ENCODE data around the gene CARD8. TPM values are rescaled to one million over a fixed set of nuclear protein-coding genes. Genes with fewer than 3 reads are reported as not detected.

Gene CARD8
- total RNA-seq, 2 experiments from 2014 or later, result 71.1 to 73.1 TPM

GRCh38 chr19:48169578-48169938 lies 86.2 kb downstream of the CARD8 start:
- Mint-ChIP-seq H3K27me3 (no peaks in the 10 kb centered on the region), H3K36me3 (ENCODE audit: low read depth) (peaks cover 45% of the 10 kb centered on the region), H3K9me3 (no peaks in the 10 kb centered on the region), H3K4me3 (peak overlapping the region; percentile 97), H3K4me1 (ENCODE audit: low read depth) (peaks cover 35% of the 10 kb centered on the region), H3K27ac (peak overlapping the region; percentile 98)
- ChIA-PET POLR2A (interaction anchor here (0.7 to 4.2 kb wide), 7 partner anchors 34 to 164 kb away, joined by 3 to 28 read pairs (median 4); partner anchors contain the start of gene CARD8), CTCF (interaction anchor here (0.6 to 3.2 kb wide), 2 partner anchors 86 to 90 kb away, joined by 3 to 11 read pairs; partner anchors contain the start of gene CARD8)
- peak; percentile 60 for ATAC-seq (ENCODE audit: poor library complexity)
- Histone ChIP-seq H3K27ac (ENCODE audit: low read depth in 1 of 2, low read length in 2 of 2) (peak overlapping the region; percentile 79 to 92), H3K9me3 (ENCODE audit: control insufficient read depth in 1 of 2, insufficient read depth in 1 of 2, low read length in 2 of 2) (no peaks in the 10 kb centered on the region), H3K36me3 (ENCODE audit: insufficient read depth, low read length) (peaks cover 15% of the 10 kb centered on the region), H3K27me3 (ENCODE audit: control insufficient read depth in 1 of 2, insufficient read depth in 2 of 2, low read length in 2 of 2) (no peaks in the 10 kb centered on the region), H3K4me1 (ENCODE audit: insufficient read depth, low read length) (peaks cover 16% of the 10 kb centered on the region), H3K4me3 (ENCODE audit: low read length) (peak overlapping the region; percentile 88)
- intact Hi-C loops (cut with DNase I, micrococcal nuclease), result loop anchor here in 1 of 2 experiments (2.0 to 5.0 kb wide), 2 partner anchors 33 to 91 kb away; no protein-coding TSS in a partner anchor
- DNase-seq, result peak; percentile 89 to 96 (median 94)
- TF ChIP-seq, protein P1, sequence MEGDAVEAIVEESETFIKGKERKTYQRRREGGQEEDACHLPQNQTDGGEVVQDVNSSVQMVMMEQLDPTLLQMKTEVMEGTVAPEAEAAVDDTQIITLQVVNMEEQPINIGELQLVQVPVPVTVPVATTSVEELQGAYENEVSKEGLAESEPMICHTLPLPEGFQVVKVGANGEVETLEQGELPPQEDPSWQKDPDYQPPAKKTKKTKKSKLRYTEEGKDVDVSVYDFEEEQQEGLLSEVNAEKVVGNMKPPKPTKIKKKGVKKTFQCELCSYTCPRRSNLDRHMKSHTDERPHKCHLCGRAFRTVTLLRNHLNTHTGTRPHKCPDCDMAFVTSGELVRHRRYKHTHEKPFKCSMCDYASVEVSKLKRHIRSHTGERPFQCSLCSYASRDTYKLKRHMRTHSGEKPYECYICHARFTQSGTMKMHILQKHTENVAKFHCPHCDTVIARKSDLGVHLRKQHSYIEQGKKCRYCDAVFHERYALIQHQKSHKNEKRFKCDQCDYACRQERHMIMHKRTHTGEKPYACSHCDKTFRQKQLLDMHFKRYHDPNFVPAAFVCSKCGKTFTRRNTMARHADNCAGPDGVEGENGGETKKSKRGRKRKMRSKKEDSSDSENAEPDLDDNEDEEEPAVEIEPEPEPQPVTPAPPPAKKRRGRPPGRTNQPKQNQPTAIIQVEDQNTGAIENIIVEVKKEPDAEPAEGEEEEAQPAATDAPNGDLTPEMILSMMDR (IDR thresholded peaks at IDR 0.05), result no peak

- no peaks in the 10 kb centered on the region for H3K9me3 ChIP-seq (ENCODE audit: control insufficient read depth in 1 of 2, insufficient read depth in 1 of 2, low read length in 2 of 2)
- peaks cover 16% of the 10 kb centered on the region for H3K4me1 ChIP-seq (ENCODE audit: insufficient read depth, low read length)
- intact Hi-C loops (cut with DNase I, micrococcal nuclease), result loop anchor here in 1 of 2 experiments (2.0 to 5.0 kb wide), 2 partner anchors 34 to 92 kb away; no protein-coding TSS in a partner anchor
- peak overlapping the region; percentile 52 to 68 for H3K27ac ChIP-seq (ENCODE audit: low read depth in 1 of 2, low read length in 2 of 2)
- peaks cover 16% of the 10 kb centered on the region for H3K36me3 ChIP-seq (ENCODE audit: insufficient read depth, low read length)
- Mint-ChIP-seq H3K4me1 (ENCODE audit: low read depth) (peaks cover 35% of the 10 kb centered on the region), H3K27me3 (no peaks in the 10 kb centered on the region), H3K36me3 (ENCODE audit: low read depth) (peaks cover 38% of the 10 kb centered on the region), H3K9me3 (no peaks in the 10 kb centered on the region), H3K4me3 (peak overlapping the region; percentile 97), H3K27ac (peak overlapping the region; percentile 98)
- TF ChIP-seq, protein P1 (IDR thresholded peaks at IDR 0.05), result no peak
- CTCF ChIA-PET, result interaction anchor here (3.2 kb wide), 1 partner anchor 91 kb away, joined by 11 read pairs; no protein-coding TSS in a partner anchor
- H3K4me3 ChIP-seq (ENCODE audit: low read length), result no peak overlapping the region
- H3K27me3 ChIP-seq (ENCODE audit: control insufficient read depth in 1 of 2, insufficient read depth in 2 of 2, low read length in 2 of 2), result no peaks in the 10 kb centered on the region
- ATAC-seq (ENCODE audit: poor library complexity) (no peak), DNase-seq (no peak)
- POLR2A ChIA-PET, result interaction anchor here (0.9 to 4.2 kb wide), 3 partner anchors 35 to 87 kb away, joined by 3 to 28 read pairs (median 16); partner anchors contain the start of gene CARD8
These were observed 87.0 kb downstream of the CARD8 start for GRCh38 chr19:48168689-48169088.

DNA sequence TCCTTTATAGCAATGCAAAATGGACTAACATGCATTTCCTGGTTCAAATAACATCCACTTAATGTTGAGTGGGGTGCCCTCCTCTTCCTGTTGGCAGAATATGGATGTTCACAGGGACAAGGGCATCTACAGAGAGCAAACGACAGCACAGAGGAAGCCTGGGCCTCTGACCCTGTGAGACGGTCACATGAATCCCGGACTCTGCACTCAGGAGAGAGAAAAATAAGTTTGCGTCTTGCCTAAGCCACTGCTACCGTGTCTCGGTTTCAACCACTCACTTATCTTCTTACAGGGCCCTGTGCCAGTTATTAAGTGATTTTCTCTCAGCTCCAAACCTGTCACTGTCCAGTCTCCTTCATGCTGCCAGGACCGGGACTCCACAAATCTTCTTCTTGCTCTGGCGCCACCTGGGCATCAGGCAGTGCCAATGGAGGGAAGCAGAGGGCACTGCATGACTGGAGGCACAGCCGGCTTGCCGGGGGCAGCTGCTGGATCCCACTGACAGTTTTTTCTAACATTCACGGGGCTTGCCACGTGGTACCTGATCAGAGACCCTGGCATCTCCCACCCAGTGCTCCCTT lies 97.4 kb downstream of the CARD8 start:
- Histone ChIP-seq H3K27me3 (ENCODE audit: control insufficient read depth in 1 of 2, insufficient read depth in 2 of 2, low read length in 2 of 2) (no peaks in the 10 kb centered on the region), H3K9me3 (ENCODE audit: control insufficient read depth in 1 of 2, insufficient read depth in 1 of 2, low read length in 2 of 2) (no peaks in the 10 kb centered on the region), H3K4me1 (ENCODE audit: insufficient read depth, low read length) (no peaks in the 10 kb centered on the region), H3K27ac (ENCODE audit: low read depth in 1 of 2, low read length in 2 of 2) (no peak overlapping the region), H3K4me3 (ENCODE audit: low read length) (no peak overlapping the region), H3K36me3 (ENCODE audit: insufficient read depth, low read length) (peaks cover 58% of the 10 kb centered on the region)
- CTCF ChIA-PET, result no interaction called here
- no peak overlapping the region for H3K4me3 Mint-ChIP-seq
- H3K9me3 Mint-ChIP-seq, result no peaks in the 10 kb centered on the region
- no peak for ATAC-seq (ENCODE audit: poor library complexity)
- DNase-seq, result no peak
- TF ChIP-seq, protein P1 (IDR thresholded peaks at IDR 0.05), result no peak
- POLR2A ChIA-PET, result no interaction called here
- H3K36me3 Mint-ChIP-seq (ENCODE audit: low read depth), result peaks cover 73% of the 10 kb centered on the region
- H3K27me3 Mint-ChIP-seq, result no peaks in the 10 kb centered on the region
- H3K27ac Mint-ChIP-seq, result no peak overlapping the region
- no peaks in the 10 kb centered on the region for H3K4me1 Mint-ChIP-seq (ENCODE audit: low read depth)
- intact Hi-C loops (cut with DNase I, micrococcal nuclease), result no loop called here

Other genes starting within 250 kb of the CARD8 start
- gene CABP5, start 211.8 kb downstream of the CARD8 start, total RNA-seq, result not detected
- gene PLA2G4C, start 145.1 kb downstream of the CARD8 start, total RNA-seq, result 1 to 10 TPM; 1.9 TPM
- gene LIG1, start 85.6 kb downstream of the CARD8 start, total RNA-seq, result 10 to 100 TPM; 62.8 to 70.7 TPM
- gene ZSWIM9, start 85.2 kb downstream of the CARD8 start, total RNA-seq, result 1 to 10 TPM; 2.5 to 3.1 TPM
- not detected for gene ZNF114, start 14.2 kb upstream of the CARD8 start, total RNA-seq
- 100 to 1,000 TPM; 185 to 201 TPM for gene EMP3, start 69.6 kb upstream of the CARD8 start, total RNA-seq
- gene TMEM143, start 108.0 kb upstream of the CARD8 start, total RNA-seq, result 10 to 100 TPM in 1 of 2 experiments, 1 to 10 TPM in 1; 9.4 to 11.0 TPM
- gene SYNGR4, start 108.5 kb upstream of the CARD8 start, total RNA-seq, result not detected
- gene KDELR1, start 135.6 kb upstream of the CARD8 start, total RNA-seq, result 10 to 100 TPM; 32.2 to 39.6 TPM
- gene GRIN2D, start 137.8 kb upstream of the CARD8 start, total RNA-seq, result under 1 TPM in 1 of 2 experiments, not detected in 1; 0.06 TPM
- gene GRWD1, start 190.1 kb upstream of the CARD8 start, total RNA-seq, result 10 to 100 TPM; 21.4 to 21.7 TPM
- 1 to 10 TPM; 1.7 to 2.0 TPM for gene KCNJ14, start 199.7 kb upstream of the CARD8 start, total RNA-seq
- 10 to 100 TPM; 23.4 to 25.3 TPM for gene CYTH2, start 213.5 kb upstream of the CARD8 start, total RNA-seq